A549 treated with CORT108297 at 1 μM for 4 hours (cell line): ENCODE measurements around the gene C14orf132. TPM values are rescaled to one million over a fixed set of nuclear protein-coding genes. Genes with fewer than 3 reads are reported as not detected.

Experiments used
- total RNA-seq: library from RNA; stranded (reverse); fragments of 200-300 nt; extraction: Qiagen RNA extraction; gene quantifications from 5 replicates; pipeline ENCODE4 v1.2.3, GENCODE V29; 2022

The C14orf132 gene
- 3.7 to 5.9 TPM (median 4.7 TPM) in 5 replicates for total RNA-seq

DNA sequence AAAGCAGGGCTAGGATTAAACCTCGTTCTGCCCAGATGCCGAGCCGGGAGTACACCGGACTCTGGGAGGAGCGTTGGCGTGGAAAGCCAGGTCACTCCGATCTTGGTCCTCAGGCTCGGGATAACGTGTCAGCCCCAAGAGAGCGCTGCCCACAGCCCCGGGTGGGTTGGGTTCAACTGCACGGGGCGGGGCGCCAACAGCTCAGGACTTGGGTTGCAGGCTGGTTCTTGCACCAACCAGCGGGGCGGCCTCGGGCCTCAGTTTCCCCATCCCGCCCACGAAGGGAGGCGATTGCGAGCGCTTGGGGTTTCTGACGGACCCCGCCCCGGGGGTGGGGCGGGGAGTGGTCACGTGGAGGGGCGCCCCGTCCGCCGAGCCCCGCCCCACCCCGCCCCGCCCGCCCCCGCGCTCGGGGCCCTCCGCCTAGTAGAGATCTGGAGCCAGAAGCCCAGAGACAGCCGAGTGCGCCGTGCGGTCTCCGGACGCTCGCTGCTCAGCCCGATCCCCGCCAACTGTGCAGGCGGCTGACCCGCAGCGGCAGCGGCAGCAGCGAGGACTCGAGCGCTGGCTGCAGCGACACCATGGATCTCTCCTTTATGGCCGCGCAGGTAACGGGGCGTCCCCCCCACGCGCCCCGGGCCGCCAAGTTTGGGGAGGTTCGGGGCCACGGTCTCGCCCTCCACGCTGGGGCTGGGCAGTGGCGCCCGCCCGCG, at the start of gene C14orf132:
Gene C14orf132, plus strand, starts transcription at position 443 of the 713 bp plus-strand sequence. Its CDS starts 139 bp downstream, at position 582.

Other genes starting within 250 kb of the C14orf132 start
- gene TUNAR, start 162.5 kb upstream of the C14orf132 start, total RNA-seq: not detected in 5 replicates
- 1.9 to 3.3 TPM (median 2.9 TPM) in 5 replicates for gene BDKRB2, start 165.5 kb downstream of the C14orf132 start, total RNA-seq
- gene BDKRB1, start 216.8 kb downstream of the C14orf132 start, total RNA-seq: 0.81 to 1.1 TPM (median 0.86 TPM) in 5 replicates